OCI-LY1 (cell line): ENCODE results near the gene MYMK.

Experiments used
- H2AFZ ChIP-seq: fragments of 200-600 bp; sonication (generic), shearing (Covaris generic); 2 replicates; pipeline ENCODE4 v1.6.0; 2014; ENCODE audit warnings: antibody characterized with exemption, mild to moderate bottlenecking, low read length
- H3F3A ChIP-seq: fragments of 200-600 bp; sonication (generic), shearing (Covaris generic); 2 replicates; pipeline ENCODE4 v1.6.0; 2014; ENCODE audit warnings: mild to moderate bottlenecking, antibody characterized with exemption, low read length, moderate library complexity; ENCODE audit not compliant: insufficient read depth
- H3K27ac ChIP-seq: fragments of 200-600 bp; sonication (generic); 2 replicates; pipeline ENCODE4 v1.5.1; 2014; ENCODE audit warnings: low read length, mixed run types, mild to moderate bottlenecking, low read depth; ENCODE audit not compliant: poor library complexity, severe bottlenecking
- H3K27me3 ChIP-seq: fragments of 200-600 bp; sonication (generic); 2 replicates; pipeline ENCODE4 v1.6.0; 2014; ENCODE audit warnings: antibody characterized with exemption, mild to moderate bottlenecking, low read length, moderate library complexity; ENCODE audit not compliant: insufficient read depth
- H3K36me3 ChIP-seq: fragments of 200-600 bp; sonication (generic); 2 replicates; pipeline ENCODE4 v1.6.1; 2014; ENCODE audit warnings: mild to moderate bottlenecking, antibody characterized with exemption, low read length, moderate library complexity, mixed read lengths; ENCODE audit not compliant: insufficient read depth
- H3K4me1 ChIP-seq: fragments of 200-600 bp; sonication (generic); 2 replicates; pipeline ENCODE4 v1.5.1; 2014; ENCODE audit warnings: mild to moderate bottlenecking, low read length, moderate library complexity; ENCODE audit not compliant: insufficient read depth, severe bottlenecking
- H3K4me2 ChIP-seq: fragments of 200-600 bp; sonication (generic), shearing (Covaris generic); 2 replicates; pipeline ENCODE4 v1.6.1; 2014; ENCODE audit warnings: low read length
- H3K4me3 ChIP-seq: fragments of 200-600 bp; sonication (generic); 2 replicates; pipeline ENCODE4 v1.5.1; 2014; ENCODE audit warnings: low read length, low read depth, mild to moderate bottlenecking, mixed read lengths; ENCODE audit not compliant: poor library complexity, severe bottlenecking
- H3K79me2 ChIP-seq: fragments of 200-600 bp; shearing (Covaris generic); 2 replicates; pipeline ENCODE4 v1.6.1; 2016; ENCODE audit warnings: mixed run types, low read length, mixed read lengths; ENCODE audit not compliant: insufficient read depth
- H3K9ac ChIP-seq: fragments of 200-600 bp; sonication (generic), shearing (Covaris generic); 2 replicates; pipeline ENCODE4 v1.6.1; 2014; ENCODE audit warnings: mild to moderate bottlenecking, low read length, mixed read lengths
- H3K9me2 ChIP-seq: fragments of 200-600 bp; sonication (generic), shearing (Covaris generic); 2 replicates; pipeline ENCODE4 v1.6.1; 2014; ENCODE audit warnings: low read depth, mild to moderate bottlenecking, low read length, mixed read lengths
- H3K9me3 ChIP-seq: fragments of 200-600 bp; shearing (Covaris generic); 2 replicates; pipeline ENCODE4 v1.6.1; 2014; ENCODE audit warnings: low read length, mixed read lengths
- H4K20me1 ChIP-seq: fragments of 200-600 bp; sonication (generic), shearing (Covaris generic); 2 replicates; pipeline ENCODE4 v1.6.0; 2016; ENCODE audit warnings: mild to moderate bottlenecking, low read length; ENCODE audit not compliant: insufficient read depth
- EZH2 ChIP-seq: fragments of 200-600 bp; sonication (generic), shearing (Covaris generic); IDR thresholded peaks from 2 replicates; pipeline ENCODE4 v1.8.0; 2017; ENCODE audit warnings: borderline replicate concordance, mixed run types, mild to moderate bottlenecking, antibody characterized with exemption, low read length, moderate library complexity, mixed read lengths
- TF ChIP-seq, protein P1 (sequence below): fragments of 200-600 bp; sonication (generic), shearing (Covaris generic); IDR thresholded peaks from 2 replicates; pipeline ENCODE4 v1.5.1; 2017; ENCODE audit warnings: mild to moderate bottlenecking, antibody characterized with exemption, low read length, moderate library complexity, mixed read lengths

MYMK gene

GRCh38 chr9:133468777-133469421 is 55.9 kb downstream of the MYMK start:
- no peaks in the 10 kb centered on the region for H4K20me1 ChIP-seq
- no peaks in the 10 kb centered on the region for H3K79me2 ChIP-seq
- no peaks in the 10 kb centered on the region for H3F3A ChIP-seq
- H3K4me1 ChIP-seq, result no peaks in the 10 kb centered on the region
- TF ChIP-seq, protein P1, sequence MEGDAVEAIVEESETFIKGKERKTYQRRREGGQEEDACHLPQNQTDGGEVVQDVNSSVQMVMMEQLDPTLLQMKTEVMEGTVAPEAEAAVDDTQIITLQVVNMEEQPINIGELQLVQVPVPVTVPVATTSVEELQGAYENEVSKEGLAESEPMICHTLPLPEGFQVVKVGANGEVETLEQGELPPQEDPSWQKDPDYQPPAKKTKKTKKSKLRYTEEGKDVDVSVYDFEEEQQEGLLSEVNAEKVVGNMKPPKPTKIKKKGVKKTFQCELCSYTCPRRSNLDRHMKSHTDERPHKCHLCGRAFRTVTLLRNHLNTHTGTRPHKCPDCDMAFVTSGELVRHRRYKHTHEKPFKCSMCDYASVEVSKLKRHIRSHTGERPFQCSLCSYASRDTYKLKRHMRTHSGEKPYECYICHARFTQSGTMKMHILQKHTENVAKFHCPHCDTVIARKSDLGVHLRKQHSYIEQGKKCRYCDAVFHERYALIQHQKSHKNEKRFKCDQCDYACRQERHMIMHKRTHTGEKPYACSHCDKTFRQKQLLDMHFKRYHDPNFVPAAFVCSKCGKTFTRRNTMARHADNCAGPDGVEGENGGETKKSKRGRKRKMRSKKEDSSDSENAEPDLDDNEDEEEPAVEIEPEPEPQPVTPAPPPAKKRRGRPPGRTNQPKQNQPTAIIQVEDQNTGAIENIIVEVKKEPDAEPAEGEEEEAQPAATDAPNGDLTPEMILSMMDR, result no peak
- no peak for TF ChIP-seq EZH2
- peaks cover 19% of the 10 kb centered on the region; the same call in 1 of the 2 replicates for H3K36me3 ChIP-seq
- H3K9me2 ChIP-seq, result no peaks in the 10 kb centered on the region
- no peak overlapping the region for H3K9ac ChIP-seq
- no peak overlapping the region for H3K27ac ChIP-seq
- no peaks in the 10 kb centered on the region for H3K9me3 ChIP-seq
- no peak overlapping the region for H2AFZ ChIP-seq
- H3K27me3 ChIP-seq, result no peaks in the 10 kb centered on the region; the same call in 1 of the 2 replicates
- no peak overlapping the region for H3K4me2 ChIP-seq
- no peak overlapping the region for H3K4me3 ChIP-seq

GRCh38 chr9:133468374-133468773 is 56.4 kb downstream of the MYMK start:
- Histone ChIP-seq H3K27me3 (no peaks in the 10 kb centered on the region; the same call in 1 of the 2 replicates), H2AFZ (no peak overlapping the region), H3K79me2 (no peaks in the 10 kb centered on the region), H3K4me2 (no peak overlapping the region), H3F3A (no peaks in the 10 kb centered on the region), H3K9ac (no peak overlapping the region), H3K36me3 (peaks cover 19% of the 10 kb centered on the region; the same call in 1 of the 2 replicates), H3K4me3 (no peak overlapping the region), H3K27ac (no peak overlapping the region), H3K9me2 (no peaks in the 10 kb centered on the region), H4K20me1 (no peaks in the 10 kb centered on the region), H3K4me1 (no peaks in the 10 kb centered on the region), H3K9me3 (no peaks in the 10 kb centered on the region)
- no peak for TF ChIP-seq EZH2
- TF ChIP-seq, protein P1, result no peak

- H3K27me3 ChIP-seq, result no peaks in the 10 kb centered on the region; the same call in 1 of the 2 replicates
- H2AFZ ChIP-seq, result no peak overlapping the region
- no peaks in the 10 kb centered on the region for H3K9me3 ChIP-seq
- TF ChIP-seq EZH2, result no peak
- TF ChIP-seq, protein P1, result peak; percentile 23; the same call in 1 of the 2 replicates
- H3K9me2 ChIP-seq, result no peaks in the 10 kb centered on the region
- H4K20me1 ChIP-seq, result no peaks in the 10 kb centered on the region
- H3K4me2 ChIP-seq, result no peak overlapping the region
- H3K4me1 ChIP-seq, result no peaks in the 10 kb centered on the region
- no peaks in the 10 kb centered on the region for H3K79me2 ChIP-seq
- no peak overlapping the region for H3K9ac ChIP-seq
- H3F3A ChIP-seq, result no peaks in the 10 kb centered on the region
- H3K4me3 ChIP-seq, result no peak overlapping the region
- H3K36me3 ChIP-seq, result peaks cover 8% of the 10 kb centered on the region; the same call in 1 of the 2 replicates
- H3K27ac ChIP-seq, result no peak overlapping the region
These were observed 57.7 kb downstream of the MYMK start for GRCh38 chr9:133467101-133467500.
